K562 (cell line): Measurements from ENCODE around the gene CERS6.

Experiments
- ATF3 ChIP-seq, 2 experiments: fragments of 450-650 bp in 1 of 2; sonication (generic) in 1 of 2; formaldehyde crosslinking in 1 of 2; IDR thresholded peaks in 1 of 2; conservative IDR thresholded peaks in 1 of 2; 2 replicates each; pipeline versions ENCODE4 v1.6.1 to v1.8.1; 2016 to 2023; ENCODE audit warnings: mild to moderate bottlenecking in 2 of 2, moderate library complexity in 2 of 2, inconsistent platforms in 1 of 2, missing genetic modification reagents in 1 of 2
- E2F1 ChIP-seq: sonication (generic); formaldehyde crosslinking; IDR thresholded peaks from 2 replicates; pipeline ENCODE4 v1.8.1; 2023; ENCODE audit warnings: mild to moderate bottlenecking, missing genetic modification reagents, moderate library complexity
- EP300 ChIP-seq: IDR thresholded peaks from 2 replicates; pipeline ENCODE4 v1.6.1; 2012; ENCODE audit warnings: low read length, improper control_type of control experiment
- KAT2B ChIP-seq: IDR thresholded peaks from one replicate; pipeline ENCODE4 v1.6.1; 2012; ENCODE audit warnings: low read depth, mild to moderate bottlenecking, control low read depth, inconsistent platforms, low read length, moderate library complexity
- KDM4B ChIP-seq, 2 experiments: fragments of 450-650 bp in 1 of 2; sonication (generic) in 1 of 2; IDR thresholded peaks; 2 replicates each; pipeline ENCODE4 v1.6.1; 2016 to 2017; ENCODE audit warnings: borderline replicate concordance in 2 of 2, antibody characterized with exemption in 1 of 2, low read depth in 1 of 2, mild to moderate bottlenecking in 1 of 2
- POLR2A ChIP-seq: fragments of 450-650 bp; conservative IDR thresholded peaks from 2 replicates; pipeline ENCODE4 v1.6.1; 2016
- POLR2AphosphoS5 ChIP-seq: IDR thresholded peaks from 2 replicates; pipeline ENCODE4 v1.6.1; 2011; ENCODE audit warnings: mild to moderate bottlenecking, low read depth, low read length, moderate library complexity; ENCODE audit not compliant: control insufficient read depth, insufficient read depth
- RCOR1 ChIP-seq, 2 experiments: IDR thresholded peaks; 2 replicates each; pipeline ENCODE4 v1.6.1; 2012; ENCODE audit warnings: low read depth in 2 of 2, low read length in 2 of 2, borderline replicate concordance in 1 of 2, improper control_type of control experiment in 1 of 2
- SPI1 ChIP-seq: IDR thresholded peaks from 2 replicates; pipeline ENCODE4 v1.6.1; 2011; ENCODE audit warnings: low read depth, low read length, control low read depth, borderline replicate concordance
- TCF7L2 ChIP-seq: fragments of 150-350 bp; IDR thresholded peaks from 2 replicates; pipeline ENCODE4 v1.6.1; 2016; ENCODE audit warnings: low read depth, mild to moderate bottlenecking, low read length, moderate library complexity
- TRIM28 ChIP-seq: fragments of 450-650 bp; IDR thresholded peaks from 2 replicates; pipeline ENCODE4 v1.6.1; 2017

GRCh38 chr2:168522446-168522845 is 66.4 kb downstream of the CERS6 start:
- TF ChIP-seq SPI1: no peak
- TF ChIP-seq POLR2A: no peak
- no peak for TF ChIP-seq POLR2AphosphoS5
- TF ChIP-seq ATF3 (IDR thresholded peaks at IDR 0.05): no peak
- no peak for TF ChIP-seq ATF3 (CRISPR knock-in tag; conservative IDR thresholded peaks at IDR 0.05)
- TF ChIP-seq TCF7L2: no peak
- no peak for TF ChIP-seq TRIM28
- TF ChIP-seq E2F1 (CRISPR knock-in tag): no peak
- TF ChIP-seq KDM4B (IDR thresholded peaks at IDR 0.05; ENCODE audit: borderline replicate concordance in 2 of 2, low read depth in 1 of 2): no peak
- no peak for TF ChIP-seq KAT2B
- TF ChIP-seq RCOR1 (IDR thresholded peaks at IDR 0.05; ENCODE audit: borderline replicate concordance in 1 of 2, low read depth in 2 of 2, low read length in 2 of 2): no peak
- no peak for TF ChIP-seq EP300
